Endothelial cell (in vitro differentiated cells): Measurements from ENCODE around the gene GLP2R. TPM values are rescaled to one million over a fixed set of nuclear protein-coding genes. Genes with fewer than 3 reads are reported as not detected.

ENCODE experiments used
- DNase-seq: peaks from one replicate; pipeline ENCODE4 v3.0.0; 2021; ENCODE audit warnings: low spot score
- H3K27ac Mint-ChIP-seq: one replicate; pipeline ENCODE4 v1.8.0; 2021; ENCODE audit warnings: mixed read lengths, inconsistent platforms; ENCODE audit not compliant: unreplicated experiment
- H3K27me3 Mint-ChIP-seq: one replicate; pipeline ENCODE4 v1.8.0; 2021; ENCODE audit warnings: mild to moderate bottlenecking, moderate library complexity, mixed read lengths, inconsistent platforms; ENCODE audit not compliant: unreplicated experiment
- H3K36me3 Mint-ChIP-seq: one replicate; pipeline ENCODE4 v1.8.0; 2021; ENCODE audit warnings: mild to moderate bottlenecking, low read depth, mixed read lengths, inconsistent platforms; ENCODE audit not compliant: unreplicated experiment
- H3K4me1 Mint-ChIP-seq: one replicate; pipeline ENCODE4 v1.8.0; 2021; ENCODE audit warnings: mild to moderate bottlenecking, mixed read lengths, inconsistent platforms; ENCODE audit not compliant: unreplicated experiment
- H3K4me3 Mint-ChIP-seq: one replicate; pipeline ENCODE4 v1.8.0; 2021; ENCODE audit warnings: mild to moderate bottlenecking, mixed read lengths, inconsistent platforms; ENCODE audit not compliant: unreplicated experiment
- H3K9me3 Mint-ChIP-seq: one replicate; pipeline ENCODE4 v1.8.0; 2021; ENCODE audit warnings: mixed read lengths, inconsistent platforms; ENCODE audit not compliant: unreplicated experiment
- total RNA-seq: library from RNA; stranded (reverse); fragmentation: NEBNext Ultra II Directional; extraction: Animal tissue kit (Norgen Biotek cat#: 25700); gene quantifications from one replicate; pipeline ENCODE4 v1.2.1, GENCODE V29; 2021; ENCODE audit not compliant: unreplicated experiment
- TF ChIP-seq, protein P1 (sequence below): fragments of 200-600 bp; sonication (generic); IDR thresholded peaks from one replicate; pipeline ENCODE4 v1.5.0; 2021; ENCODE audit warnings: antibody characterized with exemption; ENCODE audit not compliant: unreplicated experiment

Gene GLP2R
- total RNA-seq, 1 donor from 2014 or later, result 0.15 TPM

DNA sequence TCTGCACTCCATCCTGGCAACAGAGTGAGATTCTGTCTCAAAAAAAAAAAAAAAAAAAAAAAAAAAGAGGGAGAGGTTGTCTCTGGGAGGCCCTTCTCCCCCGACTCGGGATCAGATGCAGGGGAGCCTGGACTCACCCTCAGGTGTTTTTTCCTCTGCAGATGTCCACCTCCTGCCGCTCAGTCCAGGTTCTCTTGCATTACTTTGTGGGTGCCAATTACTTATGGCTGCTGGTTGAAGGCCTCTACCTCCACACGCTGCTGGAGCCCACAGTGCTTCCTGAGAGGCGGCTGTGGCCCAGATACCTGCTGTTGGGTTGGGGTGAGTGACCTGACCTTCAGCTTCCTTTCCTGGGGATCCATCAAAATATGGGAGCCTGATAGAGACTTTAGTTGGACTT is 34.1 kb downstream of the GLP2R start:
- peaks cover 6% of the 10 kb centered on the region for H3K27me3 Mint-ChIP-seq
- no peak overlapping the region for H3K4me3 Mint-ChIP-seq
- no peaks in the 10 kb centered on the region for H3K9me3 Mint-ChIP-seq
- H3K27ac Mint-ChIP-seq, result no peak overlapping the region
- H3K4me1 Mint-ChIP-seq, result no peaks in the 10 kb centered on the region
- TF ChIP-seq, protein P1, sequence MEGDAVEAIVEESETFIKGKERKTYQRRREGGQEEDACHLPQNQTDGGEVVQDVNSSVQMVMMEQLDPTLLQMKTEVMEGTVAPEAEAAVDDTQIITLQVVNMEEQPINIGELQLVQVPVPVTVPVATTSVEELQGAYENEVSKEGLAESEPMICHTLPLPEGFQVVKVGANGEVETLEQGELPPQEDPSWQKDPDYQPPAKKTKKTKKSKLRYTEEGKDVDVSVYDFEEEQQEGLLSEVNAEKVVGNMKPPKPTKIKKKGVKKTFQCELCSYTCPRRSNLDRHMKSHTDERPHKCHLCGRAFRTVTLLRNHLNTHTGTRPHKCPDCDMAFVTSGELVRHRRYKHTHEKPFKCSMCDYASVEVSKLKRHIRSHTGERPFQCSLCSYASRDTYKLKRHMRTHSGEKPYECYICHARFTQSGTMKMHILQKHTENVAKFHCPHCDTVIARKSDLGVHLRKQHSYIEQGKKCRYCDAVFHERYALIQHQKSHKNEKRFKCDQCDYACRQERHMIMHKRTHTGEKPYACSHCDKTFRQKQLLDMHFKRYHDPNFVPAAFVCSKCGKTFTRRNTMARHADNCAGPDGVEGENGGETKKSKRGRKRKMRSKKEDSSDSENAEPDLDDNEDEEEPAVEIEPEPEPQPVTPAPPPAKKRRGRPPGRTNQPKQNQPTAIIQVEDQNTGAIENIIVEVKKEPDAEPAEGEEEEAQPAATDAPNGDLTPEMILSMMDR, result no peak
- no peaks in the 10 kb centered on the region for H3K36me3 Mint-ChIP-seq
- no peak for DNase-seq

GRCh38 chr17:9860851-9861250 is 35.1 kb downstream of the GLP2R start:
- no peaks in the 10 kb centered on the region for H3K36me3 Mint-ChIP-seq
- no peak overlapping the region for H3K27ac Mint-ChIP-seq
- H3K4me3 Mint-ChIP-seq, result no peak overlapping the region
- no peak for DNase-seq
- H3K27me3 Mint-ChIP-seq, result peaks cover 6% of the 10 kb centered on the region
- no peaks in the 10 kb centered on the region for H3K9me3 Mint-ChIP-seq
- no peaks in the 10 kb centered on the region for H3K4me1 Mint-ChIP-seq
- TF ChIP-seq, protein P1, result no peak

DNA sequence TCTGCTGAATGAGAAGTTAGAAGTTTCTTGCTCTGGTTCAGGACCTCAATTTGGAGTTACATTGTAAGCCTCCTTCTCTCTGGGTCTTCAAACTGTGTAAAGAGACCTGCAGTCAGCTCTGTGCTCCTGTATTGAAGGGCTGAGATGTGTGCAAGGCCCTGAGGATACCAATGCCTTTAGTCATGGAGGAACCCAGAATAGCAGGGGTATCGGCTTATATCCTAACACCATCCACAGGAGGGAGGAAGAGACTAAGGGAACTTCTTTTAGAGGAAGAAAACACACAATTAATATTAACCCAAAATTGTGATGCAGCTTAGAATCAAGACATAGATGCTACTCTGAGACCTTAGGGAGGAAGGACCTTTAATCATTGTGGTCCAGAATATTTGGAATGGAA is 36.5 kb downstream of the GLP2R start:
- no peak overlapping the region for H3K4me3 Mint-ChIP-seq
- TF ChIP-seq, protein P1, result no peak
- H3K27ac Mint-ChIP-seq, result no peak overlapping the region
- no peaks in the 10 kb centered on the region for H3K4me1 Mint-ChIP-seq
- H3K27me3 Mint-ChIP-seq, result peaks cover 6% of the 10 kb centered on the region
- no peaks in the 10 kb centered on the region for H3K36me3 Mint-ChIP-seq
- no peak for DNase-seq
- H3K9me3 Mint-ChIP-seq, result no peaks in the 10 kb centered on the region

DNA sequence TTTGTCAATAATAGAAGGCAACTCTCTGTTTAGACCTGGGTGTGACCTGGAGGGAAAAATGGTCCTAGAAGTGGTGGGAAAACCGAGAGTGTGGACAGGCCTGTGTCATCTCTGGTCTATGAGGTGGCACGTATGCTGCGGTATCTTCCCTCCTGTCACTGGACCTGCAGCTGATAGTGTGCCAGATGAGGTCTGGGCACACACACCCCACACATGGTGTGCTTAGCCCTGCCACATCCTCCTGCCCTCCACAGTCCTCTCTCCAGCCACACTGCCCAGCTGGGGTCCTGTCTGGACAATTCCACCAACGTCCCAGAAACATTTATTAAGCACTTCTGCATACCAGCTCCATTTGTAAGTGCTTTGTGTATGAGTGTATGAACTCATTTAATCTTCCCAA is 37.2 kb downstream of the GLP2R start:
- H3K4me1 Mint-ChIP-seq, result no peaks in the 10 kb centered on the region
- H3K4me3 Mint-ChIP-seq, result no peak overlapping the region
- no peak overlapping the region for H3K27ac Mint-ChIP-seq
- DNase-seq, result no peak
- H3K27me3 Mint-ChIP-seq, result peaks cover 6% of the 10 kb centered on the region
- TF ChIP-seq, protein P1, result no peak
- H3K9me3 Mint-ChIP-seq, result no peaks in the 10 kb centered on the region
- no peaks in the 10 kb centered on the region for H3K36me3 Mint-ChIP-seq

GRCh38 chr17:9865586-9865985 is 39.9 kb downstream of the GLP2R start:
- no peak for DNase-seq
- no peaks in the 10 kb centered on the region for H3K9me3 Mint-ChIP-seq
- no peaks in the 10 kb centered on the region for H3K36me3 Mint-ChIP-seq

More at GRCh38 chr17:9865586-9865985, 39.9 kb downstream of the GLP2R start:
- Mint-ChIP-seq H3K27ac (no peak overlapping the region), H3K4me3 (no peak overlapping the region), H3K4me1 (no peaks in the 10 kb centered on the region), H3K27me3 (peaks cover 6% of the 10 kb centered on the region)
- TF ChIP-seq, protein P1, result no peak
